SKM-1 treated with dmso at 0.1 percent for 144 hours (cell line): ENCODE data around the gene OLFML3.

Experiments used
- DNase-seq: peaks from one replicate; lab custom pipeline; 2025; ENCODE audit not compliant: unreplicated experiment; lab: John Stamatoyannopoulos, UW

OLFML3 gene

DNA sequence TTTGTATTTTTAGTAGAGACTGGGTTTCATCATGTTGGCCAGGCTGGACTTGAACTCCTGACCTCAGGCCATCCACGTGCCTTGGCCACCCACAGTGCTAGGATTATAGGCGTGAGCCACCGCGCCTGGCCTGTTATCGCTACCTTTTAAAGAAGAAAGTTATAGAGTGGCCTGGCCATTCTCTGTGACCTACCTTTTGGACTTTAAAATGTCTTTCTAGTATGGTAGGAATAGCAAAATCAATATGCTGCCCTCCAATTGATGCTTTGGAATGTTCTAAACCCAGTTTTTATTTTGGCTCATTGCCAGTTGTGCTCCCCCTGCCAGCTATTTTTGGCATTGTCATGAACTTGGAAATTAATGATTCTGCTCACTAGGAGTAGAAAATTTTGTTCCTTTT, 30.3 kb upstream of the OLFML3 start:
- DNase-seq, result no peak

GRCh38 chr1:113950908-113951307, 28.4 kb upstream of the OLFML3 start:
- no peak for DNase-seq

- no peak for DNase-seq
Measured at GRCh38 chr1:113951719-113952118, 27.6 kb upstream of the OLFML3 start.

DNA sequence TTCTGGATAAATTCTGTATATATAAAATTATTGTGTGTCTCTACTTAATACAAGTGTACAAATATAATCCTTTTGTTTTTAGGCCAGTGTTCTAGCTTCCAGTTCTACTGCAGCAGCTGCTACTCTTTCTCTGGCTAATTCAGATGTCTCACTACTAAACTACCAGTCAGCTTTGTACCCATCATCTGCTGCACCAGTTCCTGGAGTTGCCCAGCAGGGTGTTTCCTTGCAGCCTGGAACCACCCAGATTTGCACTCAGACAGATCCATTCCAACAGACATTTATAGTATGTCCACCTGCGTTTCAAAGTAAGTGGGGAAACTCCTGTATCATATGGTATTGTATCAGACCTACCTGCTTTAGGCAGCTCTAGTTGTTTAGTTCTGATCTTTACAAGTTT, 21.3 kb upstream of the OLFML3 start:
- no peak for DNase-seq

- no peak for DNase-seq
Measured at GRCh38 chr1:113958691-113959090, 20.6 kb upstream of the OLFML3 start.

GRCh38 chr1:113963281-113963906, 15.9 kb upstream of the OLFML3 start:
- no peak for DNase-seq

- no peak for DNase-seq
Measured at GRCh38 chr1:113965703-113966412, 13.4 kb upstream of the OLFML3 start.

- no peak for DNase-seq
Measured at GRCh38 chr1:113972954-113973353, 6.3 kb upstream of the OLFML3 start.

GRCh38 chr1:113975211-113975895, 3.9 kb upstream of the OLFML3 start:
- DNase-seq, result peak; percentile 86

DNA sequence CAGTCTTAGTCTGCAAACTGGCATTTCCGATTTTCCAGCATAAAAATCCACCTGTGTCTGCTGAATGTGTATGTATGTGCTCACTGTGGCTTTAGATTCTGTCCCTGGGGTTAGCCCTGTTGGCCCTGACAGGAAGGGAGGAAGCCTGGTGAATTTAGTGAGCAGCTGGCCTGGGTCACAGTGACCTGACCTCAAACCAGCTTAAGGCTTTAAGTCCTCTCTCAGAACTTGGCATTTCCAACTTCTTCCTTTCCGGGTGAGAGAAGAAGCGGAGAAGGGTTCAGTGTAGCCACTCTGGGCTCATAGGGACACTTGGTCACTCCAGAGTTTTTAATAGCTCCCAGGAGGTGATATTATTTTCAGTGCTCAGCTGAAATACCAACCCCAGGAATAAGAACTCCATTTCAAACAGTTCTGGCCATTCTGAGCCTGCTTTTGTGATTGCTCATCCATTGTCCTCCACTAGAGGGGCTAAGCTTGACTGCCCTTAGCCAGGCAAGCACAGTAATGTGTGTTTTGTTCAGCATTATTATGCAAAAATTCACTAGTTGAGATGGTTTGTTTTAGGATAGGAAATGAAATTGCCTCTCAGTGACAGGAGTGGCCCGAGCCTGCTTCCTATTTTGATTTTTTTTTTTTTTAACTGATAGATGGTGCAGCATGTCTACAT, 2.5 kb upstream of the OLFML3 start:
- DNase-seq, result peak; percentile 36

GRCh38 chr1:113977906-113978305, 1.4 kb upstream of the OLFML3 start:
- no peak for DNase-seq

DNA sequence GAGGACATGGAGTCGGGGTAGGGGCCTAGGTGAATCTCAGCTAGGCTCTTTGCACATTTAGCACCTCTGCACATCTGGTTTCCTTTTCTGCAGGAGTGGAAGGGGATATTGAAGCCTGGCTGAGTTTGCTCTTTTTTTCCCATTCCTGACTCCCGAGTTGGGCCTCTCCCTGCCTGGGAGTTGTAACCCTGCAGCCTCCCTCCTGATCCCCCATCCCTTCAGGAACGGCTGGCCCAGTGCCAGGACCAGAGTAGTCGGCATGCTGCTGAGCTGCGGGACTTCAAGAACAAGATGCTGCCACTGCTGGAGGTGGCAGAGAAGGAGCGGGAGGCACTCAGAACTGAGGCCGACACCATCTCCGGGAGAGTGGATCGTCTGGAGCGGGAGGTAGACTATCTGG, 836 bp downstream of the OLFML3 start:
- DNase-seq, result no peak

DNA sequence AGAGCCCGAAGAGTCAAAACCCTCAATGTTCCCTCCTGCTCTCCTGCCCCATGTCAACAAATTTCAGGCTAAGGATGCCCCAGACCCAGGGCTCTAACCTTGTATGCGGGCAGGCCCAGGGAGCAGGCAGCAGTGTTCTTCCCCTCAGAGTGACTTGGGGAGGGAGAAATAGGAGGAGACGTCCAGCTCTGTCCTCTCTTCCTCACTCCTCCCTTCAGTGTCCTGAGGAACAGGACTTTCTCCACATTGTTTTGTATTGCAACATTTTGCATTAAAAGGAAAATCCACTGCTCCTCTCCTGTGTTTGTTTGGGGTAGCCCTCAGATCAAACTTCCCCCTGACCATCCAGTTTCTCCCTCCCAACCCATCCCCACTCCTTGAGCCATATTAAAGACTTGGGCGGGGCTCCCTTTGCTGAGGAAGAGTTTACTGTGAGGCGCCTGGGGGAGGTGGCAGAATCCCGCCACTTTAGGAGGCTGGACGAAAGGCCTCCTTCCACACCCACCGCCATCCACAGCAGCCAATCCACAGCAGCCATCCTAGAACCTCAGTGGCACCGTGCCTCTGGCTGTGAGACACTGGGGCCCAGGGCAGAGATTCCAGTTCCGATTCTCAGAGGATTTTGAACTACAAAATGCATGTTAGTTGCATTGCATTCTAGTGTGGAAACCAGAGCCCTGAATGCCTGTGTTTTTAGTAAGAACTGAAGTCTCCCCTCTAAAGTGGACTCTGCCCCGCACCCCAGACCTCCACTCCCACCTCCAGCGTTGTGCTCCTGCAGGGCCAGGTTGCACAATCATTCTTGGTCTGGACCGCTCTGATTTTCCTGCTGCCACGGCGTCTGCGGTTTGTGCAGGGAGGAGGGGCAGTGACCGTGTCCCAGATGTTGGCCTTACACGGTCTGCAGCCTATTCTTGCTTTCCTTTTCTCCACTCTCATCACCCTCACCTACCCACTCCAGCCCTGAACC, 3.0 kb downstream of the OLFML3 start:
- DNase-seq, result peak; percentile 45

- no peak for DNase-seq
Measured at GRCh38 chr1:113982949-113983348, 3.7 kb downstream of the OLFML3 start.

GRCh38 chr1:113983391-113983790, 4.1 kb downstream of the OLFML3 start:
- no peak for DNase-seq

GRCh38 chr1:113983826-113984225, 4.6 kb downstream of the OLFML3 start:
- DNase-seq, result no peak

- DNase-seq, result no peak
Measured at GRCh38 chr1:113984710-113985109, 5.4 kb downstream of the OLFML3 start.

DNA sequence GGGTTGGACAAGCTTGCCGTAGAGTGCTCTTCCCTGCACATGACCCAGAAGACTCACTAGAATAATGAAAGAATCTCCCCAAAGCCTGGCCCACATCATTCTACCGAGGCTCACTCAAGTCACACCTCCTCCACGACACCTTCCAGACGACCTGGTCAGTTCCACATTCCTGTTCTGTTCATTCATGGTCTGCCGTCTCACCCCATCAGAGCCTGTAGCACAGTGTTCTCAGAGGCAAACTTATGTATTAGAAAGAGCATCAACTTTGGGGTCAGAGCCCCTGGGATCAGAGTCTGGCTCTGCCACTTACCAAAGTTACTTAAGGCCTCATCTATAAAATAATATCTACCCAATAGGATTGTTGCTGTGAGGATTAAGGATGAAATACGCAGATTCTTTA, 7.5 kb downstream of the OLFML3 start:
- DNase-seq, result no peak

DNA sequence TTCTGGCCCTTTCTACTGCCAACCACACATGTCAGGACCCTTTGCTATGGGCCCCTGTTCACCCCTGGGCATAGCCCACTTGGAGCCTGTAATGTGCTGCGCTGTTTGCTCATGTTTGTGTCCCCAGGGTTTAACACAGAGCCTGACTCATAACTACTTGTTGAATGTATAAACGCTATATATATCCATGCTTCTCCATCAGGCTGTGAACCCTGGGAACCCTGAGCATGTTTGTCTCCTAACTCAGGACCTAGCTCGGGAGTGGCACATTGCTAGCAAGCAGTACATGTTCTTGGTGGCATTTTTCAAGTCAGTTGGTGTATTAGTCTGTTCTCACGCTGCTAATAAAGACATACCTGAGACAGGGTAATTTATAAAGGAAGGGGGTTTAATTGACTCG, 8.0 kb downstream of the OLFML3 start:
- DNase-seq, result no peak

GRCh38 chr1:113990530-113990929, 11.3 kb downstream of the OLFML3 start:
- no peak for DNase-seq

GRCh38 chr1:113990961-113991360, 11.7 kb downstream of the OLFML3 start:
- DNase-seq, result no peak
